ENCODE data around the gene OFD1.
A peak's percentile ranks its signal among the peaks of the same experiment; 100 is the strongest.
"Not testable (repeated sequence)": the region's sequence is repeated elsewhere in the genome, so short reads cannot be mapped to it uniquely, and the experiment has no call there.

The OFD1 gene

GRCh38 chrX:13717700-13718472 is 16.7 kb upstream of the OFD1 start:
- TF ChIP-seq, protein P1, sequence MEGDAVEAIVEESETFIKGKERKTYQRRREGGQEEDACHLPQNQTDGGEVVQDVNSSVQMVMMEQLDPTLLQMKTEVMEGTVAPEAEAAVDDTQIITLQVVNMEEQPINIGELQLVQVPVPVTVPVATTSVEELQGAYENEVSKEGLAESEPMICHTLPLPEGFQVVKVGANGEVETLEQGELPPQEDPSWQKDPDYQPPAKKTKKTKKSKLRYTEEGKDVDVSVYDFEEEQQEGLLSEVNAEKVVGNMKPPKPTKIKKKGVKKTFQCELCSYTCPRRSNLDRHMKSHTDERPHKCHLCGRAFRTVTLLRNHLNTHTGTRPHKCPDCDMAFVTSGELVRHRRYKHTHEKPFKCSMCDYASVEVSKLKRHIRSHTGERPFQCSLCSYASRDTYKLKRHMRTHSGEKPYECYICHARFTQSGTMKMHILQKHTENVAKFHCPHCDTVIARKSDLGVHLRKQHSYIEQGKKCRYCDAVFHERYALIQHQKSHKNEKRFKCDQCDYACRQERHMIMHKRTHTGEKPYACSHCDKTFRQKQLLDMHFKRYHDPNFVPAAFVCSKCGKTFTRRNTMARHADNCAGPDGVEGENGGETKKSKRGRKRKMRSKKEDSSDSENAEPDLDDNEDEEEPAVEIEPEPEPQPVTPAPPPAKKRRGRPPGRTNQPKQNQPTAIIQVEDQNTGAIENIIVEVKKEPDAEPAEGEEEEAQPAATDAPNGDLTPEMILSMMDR (IDR thresholded peaks at IDR 0.05; ENCODE audit: low read depth, low read length): no peak
- H3K4me3 ChIP-seq (replicated peaks in 1 of 2; ENCODE audit: low read depth in 2 of 2, low read length in 2 of 2): no peak overlapping the region
- DNase-seq (ENCODE audit: low read depth in 2 of 2): peak; percentile 54 to 82

DNA sequence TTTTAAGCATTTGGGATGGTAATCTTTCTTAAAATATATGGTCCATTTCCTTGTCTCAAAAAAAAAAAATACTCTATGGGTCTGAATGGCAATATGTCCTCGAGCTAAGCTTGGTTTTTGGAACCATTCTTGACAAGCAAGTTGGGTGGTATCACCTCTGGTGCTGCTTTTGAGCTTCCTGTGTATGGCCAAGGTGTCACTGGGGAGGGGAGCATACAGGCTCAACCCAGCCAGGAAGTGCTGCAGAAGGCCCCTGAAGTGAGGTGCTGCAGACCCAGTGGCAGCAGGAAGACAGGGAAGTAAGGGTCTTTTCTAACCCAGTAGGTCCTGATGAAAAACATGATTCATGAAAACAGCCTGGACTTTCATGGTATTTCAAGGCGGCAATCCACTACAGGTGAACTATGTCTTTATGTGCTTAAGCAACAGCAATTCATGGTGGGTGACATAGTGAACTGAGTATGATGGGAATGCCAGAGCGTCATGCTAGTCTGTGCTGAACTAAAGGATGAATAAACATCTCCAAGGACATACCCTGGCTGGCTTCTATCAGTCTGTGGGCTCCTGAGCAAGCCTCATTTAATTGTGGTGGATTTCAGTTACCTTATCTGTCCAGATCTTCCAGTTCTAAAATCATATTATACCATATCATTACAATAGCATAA is 15.2 kb upstream of the OFD1 start:
- peak in 1 of 2 donors; percentile 34 for DNase-seq (ENCODE audit: low read depth in 2 of 2)
- no peak overlapping the region for H3K4me3 ChIP-seq (replicated peaks in 1 of 2; ENCODE audit: low read depth in 2 of 2, low read length in 2 of 2)
- TF ChIP-seq, protein P1 (IDR thresholded peaks at IDR 0.05; ENCODE audit: low read depth, low read length): no peak

DNA sequence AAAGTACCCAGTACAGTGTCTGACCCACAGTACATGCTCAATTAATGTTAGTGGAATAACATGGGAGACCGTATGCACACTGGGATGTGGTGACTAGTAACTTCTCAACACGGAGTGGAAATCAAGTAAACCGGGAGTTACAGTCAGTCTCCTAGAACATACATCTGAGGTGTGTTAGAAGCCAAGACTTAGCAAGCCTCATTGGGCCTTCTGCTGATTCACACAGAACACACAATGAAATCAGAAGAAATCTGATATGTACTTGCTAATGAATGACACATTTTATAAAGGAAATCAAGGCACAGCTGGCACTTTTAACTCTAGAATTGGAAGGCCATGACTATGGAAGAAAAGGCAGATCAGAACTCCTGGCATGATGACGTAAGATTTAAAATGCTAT is 13.2 kb upstream of the OFD1 start:
- DNase-seq (ENCODE audit: low read depth in 2 of 2): no peak
- no peak overlapping the region for H3K4me3 ChIP-seq (replicated peaks in 1 of 2; ENCODE audit: low read depth in 2 of 2, low read length in 2 of 2)
- TF ChIP-seq, protein P1 (IDR thresholded peaks at IDR 0.05; ENCODE audit: low read depth, low read length): no peak

DNA sequence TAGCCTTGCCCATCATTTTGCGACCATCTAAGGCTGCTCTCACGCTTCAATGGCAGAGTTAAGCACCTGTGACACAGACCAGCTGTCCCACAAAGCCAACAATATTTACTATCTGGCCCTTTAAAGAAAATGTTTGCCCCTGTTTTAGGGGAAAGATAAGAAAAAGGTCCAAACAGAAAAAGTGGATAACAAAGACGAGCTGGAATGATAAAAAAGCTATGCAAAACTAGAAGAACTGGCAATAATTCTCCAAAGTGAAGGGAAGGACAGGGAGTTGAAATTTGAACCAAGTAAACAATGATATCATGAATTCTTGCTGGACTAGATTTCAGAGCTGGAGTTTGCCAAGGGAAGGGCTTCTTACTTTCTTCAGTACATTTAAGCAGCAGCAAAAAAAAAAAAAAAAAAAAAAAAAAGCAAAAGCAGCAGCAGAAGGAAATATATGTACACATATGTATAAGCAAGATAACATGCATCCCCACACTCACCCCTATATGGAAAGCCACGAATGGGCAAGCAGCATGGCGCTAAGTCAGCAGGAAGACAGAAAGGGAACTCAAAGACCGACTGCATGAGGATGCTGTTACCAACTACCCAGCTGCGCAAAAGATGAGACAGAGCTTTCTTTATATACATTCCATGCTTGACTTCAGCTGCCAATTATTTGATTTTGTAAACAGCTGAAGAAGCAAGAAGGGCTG is 12.6 kb upstream of the OFD1 start:
- TF ChIP-seq, protein P1 (IDR thresholded peaks at IDR 0.05; ENCODE audit: low read depth, low read length): no peak
- H3K4me3 ChIP-seq (replicated peaks in 1 of 2; ENCODE audit: low read depth in 2 of 2, low read length in 2 of 2): no peak overlapping the region
- DNase-seq (ENCODE audit: low read depth in 2 of 2): peak; percentile 51 to 58

- DNase-seq (ENCODE audit: low read depth in 2 of 2); H3K4me3 ChIP-seq (replicated peaks in 1 of 2; ENCODE audit: low read depth in 2 of 2, low read length in 2 of 2): not testable (repeated sequence)
These were observed 9.7 kb upstream of the OFD1 start for GRCh38 chrX:13724878-13725277.

DNA sequence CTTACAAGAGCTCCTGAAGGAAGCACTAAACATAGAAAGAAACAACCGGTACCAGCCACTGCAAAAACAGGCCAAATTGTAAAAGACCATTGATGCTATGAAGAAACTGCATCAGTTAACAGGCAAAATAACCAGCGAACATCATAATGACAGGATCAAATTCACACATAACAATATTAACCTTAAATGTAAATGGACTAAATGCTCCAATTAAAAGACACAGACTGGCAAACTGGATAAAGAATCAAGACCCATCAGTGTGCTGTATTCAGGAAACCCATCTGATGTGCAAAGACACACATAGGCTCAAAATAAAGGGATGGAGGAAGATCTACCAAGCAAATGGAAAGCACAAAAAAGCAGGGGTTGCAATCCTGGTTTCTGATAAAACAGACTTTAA is 8.0 kb upstream of the OFD1 start:
- not testable (repeated sequence) for DNase-seq (ENCODE audit: low read depth in 2 of 2); H3K4me3 ChIP-seq (replicated peaks in 1 of 2; ENCODE audit: low read depth in 2 of 2, low read length in 2 of 2)

DNA sequence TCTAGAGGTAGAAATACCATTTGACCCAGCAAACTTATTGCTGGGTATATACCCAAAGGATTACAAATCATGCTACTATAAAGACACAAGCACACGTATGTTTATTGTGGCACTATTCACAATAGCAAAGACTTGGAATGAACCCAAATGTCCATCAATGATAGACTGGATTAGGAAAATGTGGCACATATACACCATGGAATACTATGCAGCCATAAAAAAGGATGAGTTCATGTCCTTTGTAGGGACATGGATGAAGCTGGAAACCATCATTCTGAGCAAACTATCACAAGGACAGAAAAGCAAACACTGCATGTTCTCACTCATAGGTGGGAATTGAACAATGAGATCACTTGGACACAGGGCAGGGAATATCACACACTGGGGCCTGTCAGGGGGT is 4.0 kb upstream of the OFD1 start:
- not testable (repeated sequence) for DNase-seq (ENCODE audit: low read depth in 2 of 2); H3K4me3 ChIP-seq (replicated peaks in 1 of 2; ENCODE audit: low read depth in 2 of 2, low read length in 2 of 2)

DNA sequence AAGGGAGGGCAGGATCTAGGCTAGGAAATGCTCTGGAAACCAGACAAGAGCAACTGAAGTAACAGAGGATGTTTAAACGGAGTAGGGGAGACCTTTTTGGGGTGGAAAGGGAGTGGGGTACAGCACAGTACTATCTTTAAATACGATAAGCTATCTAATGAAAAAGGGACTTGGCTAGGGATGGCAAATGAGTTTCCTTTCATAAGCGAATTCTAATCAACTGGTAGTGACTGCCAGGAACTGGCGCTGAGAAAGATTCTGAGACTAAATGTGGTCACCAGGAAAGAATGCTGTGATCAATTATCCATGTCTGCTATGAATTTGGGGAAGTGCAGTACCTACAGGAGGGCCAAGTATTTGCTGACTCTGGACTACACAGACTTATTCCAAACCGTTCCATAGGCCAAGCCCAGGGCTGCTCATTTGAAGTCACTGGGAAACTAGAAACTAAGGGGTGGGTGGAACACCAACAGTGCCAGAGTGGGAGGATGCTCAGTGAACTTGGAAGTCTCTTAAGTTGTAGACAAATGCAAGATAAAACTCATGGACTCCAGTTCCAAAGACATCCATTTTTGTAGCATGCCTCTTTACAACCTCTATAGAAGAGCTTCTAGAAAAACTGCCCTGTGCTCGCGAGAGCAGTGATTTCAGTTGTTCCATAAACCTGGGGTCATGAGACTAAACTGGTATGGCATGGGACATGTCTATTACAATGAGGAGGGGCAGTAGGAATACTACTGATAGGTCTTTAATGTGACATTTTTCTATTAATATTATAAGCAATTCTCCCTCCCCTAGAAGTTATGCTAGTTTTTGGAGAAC is 2.1 kb upstream of the OFD1 start:
- DNase-seq (ENCODE audit: low read depth in 2 of 2): peak in 1 of 2 donors; percentile 9
- no peak overlapping the region for H3K4me3 ChIP-seq (replicated peaks in 1 of 2; ENCODE audit: low read depth in 2 of 2, low read length in 2 of 2)
- TF ChIP-seq, protein P1 (IDR thresholded peaks at IDR 0.05; ENCODE audit: low read depth, low read length): no peak
